GM19239 (cell line): Measurements from ENCODE around the gene HIVEP2.

ENCODE experiments used
- DNase-seq: peaks from one replicate; pipeline ENCODE4 v3.0.0; 2011; ENCODE audit warnings: low spot score; ENCODE audit not compliant: insufficient read length
- FAIRE-seq: peaks from 2 replicates; lab custom pipeline; 2011; peaks lifted over from hg19 to GRCh38; lab: Jason Lieb, UNC

Gene HIVEP2

DNA sequence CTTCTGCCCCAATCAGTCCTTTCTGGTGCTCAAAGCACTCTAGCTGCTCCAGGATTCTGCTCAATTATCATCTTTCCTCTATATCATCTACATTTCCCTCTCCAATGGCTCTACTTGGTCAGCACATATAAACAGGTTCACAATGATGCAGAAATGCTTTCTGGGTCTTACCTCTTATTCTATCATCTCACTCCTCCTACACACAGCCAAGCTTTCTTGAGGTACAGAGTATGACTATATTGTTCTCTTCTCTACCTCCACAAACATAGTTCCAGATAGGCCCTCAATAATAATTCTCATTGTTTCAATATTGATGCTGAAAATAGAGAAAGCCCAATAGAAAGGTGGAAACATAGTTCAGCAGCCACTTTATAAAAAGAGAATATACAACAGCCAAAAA is 48.2 kb downstream of the HIVEP2 start:
- DNase-seq: no peak
- no peak for FAIRE-seq

DNA sequence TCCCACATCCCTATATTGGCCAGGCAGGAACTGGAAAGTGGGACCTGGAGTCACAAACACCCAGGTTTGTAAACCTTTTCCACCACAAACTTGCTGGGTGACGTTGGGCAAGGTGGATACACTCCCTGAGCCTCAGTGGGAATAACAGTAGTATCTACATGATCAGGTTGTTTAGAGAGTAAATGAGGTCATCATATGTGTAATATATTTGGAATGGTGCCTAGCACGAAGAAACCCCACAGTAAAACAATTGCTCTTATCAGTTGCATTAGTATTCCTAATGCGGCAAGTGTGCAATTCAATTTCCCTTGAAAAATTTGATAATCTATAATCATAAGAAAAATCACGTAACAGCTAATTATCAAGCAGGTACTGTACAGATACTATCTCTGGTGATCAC is 51.9 kb downstream of the HIVEP2 start:
- DNase-seq (no peak), FAIRE-seq (no peak)

DNA sequence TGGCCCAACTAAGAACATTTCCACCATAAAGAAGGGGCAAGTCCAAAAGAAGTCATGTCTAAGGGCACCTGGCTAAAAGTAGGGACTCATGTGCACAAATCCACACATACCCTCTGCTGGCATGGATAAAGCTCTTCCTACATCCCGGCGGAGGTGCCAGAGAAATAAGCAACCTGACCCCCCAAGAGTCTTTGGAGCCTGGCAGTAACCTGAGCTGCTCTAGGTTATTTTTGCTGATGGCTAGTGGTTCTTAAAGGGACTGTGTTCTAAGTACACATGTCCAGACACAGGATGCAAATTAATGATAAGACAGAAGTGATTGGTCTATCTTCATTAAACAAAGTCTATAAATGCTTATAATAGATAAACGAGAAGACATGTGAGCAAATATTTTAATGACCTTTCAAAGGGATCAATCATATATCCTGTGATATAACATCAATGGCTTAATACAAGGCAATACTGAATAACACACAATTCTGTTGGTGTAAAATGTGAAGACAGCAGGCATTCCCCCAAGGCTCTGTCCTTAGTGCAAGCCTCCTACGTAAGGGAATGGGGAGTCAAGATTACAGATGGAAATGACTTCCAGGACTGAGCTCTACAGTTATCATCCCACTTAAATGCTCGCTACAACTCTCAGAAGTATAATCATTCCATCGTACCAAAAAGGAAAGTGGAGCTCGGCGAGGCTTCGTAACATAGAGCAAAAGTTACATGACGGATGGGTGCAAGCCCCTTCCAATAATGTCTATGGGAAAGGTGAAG is 52.5 kb downstream of the HIVEP2 start:
- DNase-seq (no peak), FAIRE-seq (peak; percentile 51)

DNA sequence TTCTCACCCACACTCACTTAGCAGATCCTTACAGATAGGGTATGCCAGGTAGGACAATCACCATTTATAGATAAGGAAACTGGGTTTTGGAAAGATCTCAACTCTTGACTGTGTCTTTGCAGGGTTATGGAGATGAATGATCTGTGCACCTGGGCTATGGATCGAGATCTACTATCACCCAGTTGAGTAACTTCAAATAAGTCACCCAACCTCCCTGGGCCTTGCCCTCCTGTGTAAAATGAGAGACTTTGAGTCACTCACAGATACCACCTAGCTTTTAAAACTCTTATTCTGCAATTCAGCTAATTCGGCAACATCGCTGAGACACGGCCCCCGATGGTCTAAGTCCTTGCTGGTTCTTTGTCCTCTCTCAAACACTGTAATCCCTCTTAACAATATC is 53.5 kb downstream of the HIVEP2 start:
- FAIRE-seq (no peak), DNase-seq (no peak)

DNA sequence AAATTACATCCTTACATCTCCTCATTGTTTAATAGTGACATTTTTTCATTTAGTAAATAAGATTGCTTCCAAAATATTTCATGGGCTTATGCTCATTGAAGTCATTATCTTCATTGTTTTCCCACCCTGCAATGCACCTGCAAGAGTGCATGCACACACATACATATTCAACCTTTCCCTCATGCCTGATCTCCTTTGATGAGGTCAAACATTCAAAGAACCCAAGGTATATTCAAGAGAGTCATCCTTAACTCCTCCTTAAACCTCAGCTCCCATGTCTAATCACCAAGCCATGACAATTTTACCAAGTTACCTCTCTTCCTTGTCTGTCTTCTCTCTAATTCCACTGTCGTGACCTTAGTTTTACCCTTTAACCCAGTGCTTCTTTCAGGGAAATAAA is 56.5 kb downstream of the HIVEP2 start:
- FAIRE-seq (no peak), DNase-seq (no peak)

DNA sequence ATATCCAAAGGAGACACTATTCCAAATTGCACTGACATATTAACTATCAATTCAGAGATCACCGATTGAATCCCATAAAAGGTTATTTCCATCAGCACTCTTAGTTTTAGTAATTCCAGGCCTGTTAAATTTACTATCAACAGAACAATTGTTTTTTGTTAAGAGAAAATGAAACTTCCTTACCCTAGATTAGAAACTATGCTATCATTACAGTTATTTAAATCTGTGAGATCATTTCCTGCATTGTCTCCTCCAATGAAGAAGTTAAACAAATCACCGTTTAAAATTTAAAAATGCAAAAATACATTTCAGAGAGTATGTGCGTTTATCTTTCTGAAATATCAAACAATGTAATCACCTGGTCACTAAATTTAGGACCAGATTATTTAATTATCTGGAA is 57.5 kb downstream of the HIVEP2 start:
- no peak for DNase-seq
- peak; percentile 59 for FAIRE-seq

DNA sequence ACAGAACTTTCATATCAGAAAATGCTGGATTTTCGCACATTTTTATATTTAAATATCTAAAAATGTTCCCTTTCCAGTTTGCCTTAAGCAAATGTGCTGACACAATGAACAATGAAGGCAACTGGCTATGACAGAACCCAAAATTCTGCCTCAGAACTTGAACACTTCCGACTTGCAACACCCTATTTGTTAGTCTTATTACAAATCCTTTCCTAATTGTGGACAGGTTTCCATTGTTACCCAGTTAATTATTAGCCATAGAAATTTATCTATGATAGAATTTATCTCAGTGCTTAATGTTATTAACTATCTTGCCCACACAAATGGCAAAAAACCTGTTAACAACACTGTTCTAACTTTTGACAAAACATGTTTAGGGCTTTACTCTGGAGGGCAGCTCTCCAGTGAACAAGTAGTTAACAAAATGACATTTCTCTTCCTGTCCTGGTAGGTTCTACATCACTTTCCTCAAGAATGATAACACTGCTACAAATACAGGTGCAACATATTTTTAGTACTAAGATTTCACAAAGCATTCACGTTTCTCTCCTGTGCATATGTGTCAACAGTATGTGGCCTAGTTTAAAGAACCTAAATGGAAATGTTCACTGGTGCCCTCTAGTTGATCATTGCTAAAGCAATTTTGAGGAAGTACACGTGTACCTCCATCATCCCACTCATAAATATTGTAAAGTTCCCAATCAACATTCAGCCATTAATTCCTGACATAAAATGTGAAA is 58.4 kb downstream of the HIVEP2 start:
- DNase-seq: no peak
- FAIRE-seq: peak; percentile 99

DNA sequence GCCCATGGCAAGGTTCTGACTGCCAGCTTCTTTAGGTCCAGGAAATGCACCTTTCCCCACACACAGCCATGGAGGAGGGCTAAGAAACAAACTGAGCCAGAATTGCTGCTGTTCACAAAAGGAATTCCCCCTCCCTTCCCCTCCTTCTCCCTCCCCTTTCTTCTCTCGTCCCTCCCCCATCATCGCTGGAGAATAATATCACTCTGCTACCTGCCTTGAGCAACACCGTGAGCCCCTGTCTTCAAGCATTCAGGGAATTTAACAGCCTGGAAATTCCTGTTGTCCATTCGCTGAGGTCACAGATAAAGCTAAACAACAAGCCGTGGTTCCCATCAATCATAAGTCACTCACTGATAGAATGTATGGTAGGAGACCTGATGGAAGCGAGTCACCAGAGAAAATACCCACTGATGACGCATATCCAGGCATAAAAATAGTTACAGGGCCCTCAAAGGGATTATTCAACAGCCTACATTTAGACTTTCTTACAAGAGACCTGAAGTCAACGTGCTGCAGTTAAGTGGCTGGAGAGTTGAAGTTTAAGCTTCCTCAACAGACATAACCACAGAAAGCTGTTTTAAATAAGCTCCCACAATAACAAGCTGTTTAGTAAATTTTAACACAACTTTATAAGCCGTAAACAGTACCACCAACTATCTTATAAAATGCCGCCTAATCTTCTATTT is 59.7 kb downstream of the HIVEP2 start:
- no peak for DNase-seq
- peak; percentile 97 for FAIRE-seq

DNA sequence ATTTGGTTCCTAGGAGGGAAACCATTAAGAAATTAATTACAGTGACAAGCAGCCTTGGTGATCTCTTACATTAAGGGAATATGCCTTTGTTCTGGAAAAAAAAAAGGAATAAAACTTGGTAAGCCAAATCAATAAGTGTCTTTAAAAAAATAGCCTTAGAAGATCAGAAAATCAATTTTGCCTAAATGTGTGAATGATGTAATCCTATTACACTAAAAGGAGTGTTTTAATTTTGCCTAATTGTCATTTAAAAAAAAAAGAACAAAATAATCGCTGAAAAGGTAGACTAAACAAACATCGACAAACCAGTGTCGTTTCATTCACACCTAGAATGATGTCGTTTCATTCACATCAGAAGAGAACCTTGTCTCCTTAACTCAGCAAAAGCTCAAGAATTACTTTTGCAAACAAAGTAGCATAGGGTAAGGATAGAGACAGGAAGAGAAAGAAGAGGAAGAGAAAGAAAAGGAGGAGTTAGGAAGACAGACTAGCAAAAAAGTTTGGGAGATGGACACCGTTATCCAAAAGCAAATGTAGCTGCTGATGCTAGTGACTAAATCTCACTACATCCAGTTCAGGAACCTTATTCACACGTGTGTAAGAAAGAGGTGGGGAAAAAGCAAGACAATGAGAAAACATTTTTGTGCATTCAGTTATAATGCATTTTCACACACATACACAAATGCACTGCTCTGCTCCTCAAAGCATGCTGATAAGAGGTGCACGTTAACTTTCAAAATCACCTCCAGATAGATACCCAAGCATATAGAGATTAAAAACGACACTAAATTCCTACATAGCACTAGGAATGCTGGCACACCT is 60.6 kb downstream of the HIVEP2 start:
- DNase-seq (no peak), FAIRE-seq (peak; percentile 52)

DNA sequence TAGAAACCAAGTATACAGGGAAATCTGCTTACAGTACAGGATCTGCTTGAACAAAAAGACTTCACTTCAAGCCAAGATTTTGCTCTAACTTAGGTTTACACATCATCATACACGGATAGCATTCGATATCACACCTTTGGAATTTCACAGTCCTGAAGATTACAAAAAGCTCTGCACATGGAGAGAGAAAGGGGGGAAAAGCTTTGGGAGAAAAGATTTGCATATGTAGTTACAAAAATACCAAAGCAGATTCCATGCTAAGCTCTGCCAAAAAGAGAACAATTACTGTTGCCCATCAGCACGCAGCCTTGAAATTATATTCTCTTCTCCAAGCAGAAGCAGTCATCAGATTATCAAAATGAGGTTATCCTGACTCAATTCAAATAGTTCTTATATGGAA is 62.0 kb downstream of the HIVEP2 start:
- FAIRE-seq (no peak), DNase-seq (no peak)

DNA sequence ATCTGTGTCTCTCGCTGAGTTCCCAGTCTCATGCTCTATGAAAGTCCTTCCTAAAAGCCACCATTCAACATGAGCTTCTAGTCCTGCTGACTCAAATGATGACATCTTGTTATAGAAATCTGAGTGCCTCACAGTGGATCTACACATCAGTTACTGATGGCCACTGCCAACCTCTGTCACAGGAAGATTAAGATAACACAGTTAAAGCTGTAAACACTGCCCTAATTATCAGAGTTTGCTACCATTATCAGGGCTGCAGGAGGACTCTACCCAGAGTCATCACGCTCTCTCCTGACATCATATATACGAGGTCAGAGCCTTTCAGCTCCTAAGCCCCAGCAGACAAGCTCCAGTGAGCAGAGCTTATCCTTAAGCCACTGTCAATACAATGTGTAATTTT is 63.2 kb downstream of the HIVEP2 start:
- DNase-seq (no peak), FAIRE-seq (peak; percentile 90)

DNA sequence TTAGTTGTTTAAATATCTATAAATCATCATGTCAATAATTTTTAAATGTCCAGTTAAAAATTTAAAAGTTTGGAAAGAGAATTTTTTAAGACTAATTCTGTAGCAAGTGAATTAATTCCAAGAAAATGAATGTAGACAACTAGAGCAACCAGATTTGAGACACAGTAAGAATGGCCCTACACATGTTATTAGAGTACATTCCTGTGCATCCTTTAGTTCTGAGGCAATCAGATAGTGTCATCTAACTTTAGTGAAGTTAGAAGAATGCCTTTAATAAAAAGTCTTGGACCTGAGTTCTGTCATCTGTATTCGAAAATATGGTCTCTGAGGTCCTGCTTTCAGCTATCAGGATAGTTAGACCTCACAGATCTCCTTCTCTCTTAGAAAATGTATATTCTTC is 63.7 kb downstream of the HIVEP2 start:
- DNase-seq: no peak
- FAIRE-seq: no peak

DNA sequence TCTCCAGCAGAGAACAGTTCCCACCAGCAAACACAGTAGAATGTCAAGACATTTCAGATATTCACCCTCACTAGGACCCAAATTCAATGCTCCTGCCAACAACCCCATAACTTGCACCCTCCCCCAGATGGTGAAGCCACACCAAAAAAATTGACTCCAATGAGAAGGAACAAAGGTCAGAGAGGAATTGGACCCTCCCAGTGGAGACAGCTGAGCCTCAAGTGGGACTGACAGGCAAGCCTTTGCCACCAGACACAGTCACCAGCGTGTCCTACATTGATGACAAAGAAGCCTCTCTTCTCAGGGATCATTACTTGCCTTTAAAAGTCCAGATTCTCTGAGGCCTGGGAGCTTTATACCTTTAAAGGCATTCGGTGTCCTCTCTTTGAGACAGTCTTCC is 64.8 kb downstream of the HIVEP2 start:
- no peak for DNase-seq
- FAIRE-seq: no peak

DNA sequence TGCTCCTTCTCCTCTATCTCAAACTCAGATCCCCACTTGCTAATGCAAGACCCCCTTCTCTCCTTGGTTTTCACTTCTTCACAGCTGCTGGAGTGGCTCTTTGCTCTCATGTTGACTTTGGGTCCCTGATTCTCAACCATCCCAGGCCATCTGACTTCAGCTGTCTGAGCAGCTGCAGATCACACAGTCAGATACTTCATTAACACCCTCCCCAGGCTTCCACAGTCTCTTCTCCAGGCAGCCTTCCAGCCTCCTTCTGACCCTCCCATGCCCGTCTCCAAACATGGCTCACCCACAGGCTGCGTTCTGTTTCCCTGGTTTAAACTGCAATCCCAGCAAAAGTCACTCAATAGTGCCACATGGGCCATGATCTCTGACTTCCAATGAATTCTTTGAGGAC is 65.4 kb downstream of the HIVEP2 start:
- DNase-seq (no peak), FAIRE-seq (no peak)

DNA sequence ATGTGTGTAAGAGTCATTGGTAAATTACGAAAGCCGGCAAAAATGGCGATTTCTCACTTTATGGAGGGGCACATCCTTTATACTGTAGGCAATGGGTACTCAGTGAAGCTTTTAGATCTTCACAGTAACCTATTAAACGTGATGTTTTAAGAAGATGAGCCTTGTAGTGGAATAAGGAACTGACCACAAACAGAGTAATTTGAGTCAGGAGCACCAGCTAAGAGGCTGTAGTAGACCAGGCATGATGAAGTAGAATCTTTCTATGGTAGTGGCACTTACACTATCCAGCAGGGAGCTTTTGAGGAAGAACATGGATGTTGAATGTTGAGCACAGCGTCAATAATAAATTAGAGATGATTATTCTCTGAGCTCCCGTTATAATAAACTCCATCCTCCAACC is 65.9 kb downstream of the HIVEP2 start:
- FAIRE-seq: peak; percentile 49
- no peak for DNase-seq

DNA sequence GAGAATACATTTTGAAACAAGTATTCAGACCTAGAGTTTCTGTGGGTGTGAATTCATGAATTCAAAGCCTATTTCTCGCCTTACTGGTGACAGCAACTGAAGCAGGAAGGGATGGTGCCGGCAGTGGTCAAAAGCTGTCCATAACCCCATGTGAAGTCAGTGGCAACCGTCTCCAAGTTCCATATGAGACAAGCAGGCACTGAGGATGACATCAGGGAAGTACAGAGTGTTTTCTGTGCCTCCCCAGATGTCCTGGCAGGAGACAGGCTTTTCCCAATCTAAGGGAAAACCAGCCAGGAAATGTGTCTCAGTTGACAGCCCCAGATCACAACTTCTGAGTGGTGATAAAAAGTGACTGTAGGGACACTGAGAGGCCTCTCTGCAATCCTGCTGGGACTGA is 66.6 kb downstream of the HIVEP2 start:
- DNase-seq (no peak), FAIRE-seq (peak; percentile 85)

DNA sequence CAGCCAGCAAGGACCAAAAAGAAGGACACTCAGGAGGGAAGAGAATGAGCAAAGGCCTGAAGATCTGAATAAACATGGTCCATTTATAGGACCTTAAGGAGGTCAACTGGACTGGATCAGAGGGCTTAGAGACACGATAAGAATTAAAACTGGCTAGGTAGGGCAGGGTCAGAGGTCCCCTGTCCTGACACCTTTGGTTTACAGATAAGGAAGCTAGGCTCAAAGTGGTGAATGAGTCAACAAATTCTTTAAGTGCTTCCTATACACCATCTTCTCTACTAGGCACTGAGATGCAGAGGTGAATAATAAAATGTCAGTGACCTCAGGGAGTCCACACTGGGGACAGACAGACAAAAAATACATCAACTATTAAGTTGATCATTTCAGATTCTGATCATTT is 70.3 kb downstream of the HIVEP2 start:
- DNase-seq (no peak), FAIRE-seq (peak; percentile 11)

DNA sequence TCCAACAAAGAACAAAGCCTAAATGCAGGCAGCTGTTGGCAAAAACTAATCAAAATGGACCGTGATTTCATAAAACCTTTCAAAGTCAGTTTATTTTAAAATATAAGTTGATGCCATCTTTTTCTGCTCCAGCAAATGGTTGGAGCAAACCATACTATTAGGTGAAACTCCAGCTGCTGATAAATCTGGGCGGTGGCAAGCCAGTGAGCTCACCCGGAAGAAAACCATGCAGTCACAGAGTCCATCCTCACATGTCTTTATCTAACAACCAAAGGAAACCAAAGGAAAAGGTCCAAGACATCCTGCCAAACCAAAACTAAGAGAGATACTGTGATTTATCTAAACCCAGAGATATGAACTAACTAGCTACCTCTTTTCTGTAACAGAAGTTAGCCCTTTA is 72.6 kb downstream of the HIVEP2 start:
- no peak for DNase-seq
- peak; percentile 71 for FAIRE-seq

DNA sequence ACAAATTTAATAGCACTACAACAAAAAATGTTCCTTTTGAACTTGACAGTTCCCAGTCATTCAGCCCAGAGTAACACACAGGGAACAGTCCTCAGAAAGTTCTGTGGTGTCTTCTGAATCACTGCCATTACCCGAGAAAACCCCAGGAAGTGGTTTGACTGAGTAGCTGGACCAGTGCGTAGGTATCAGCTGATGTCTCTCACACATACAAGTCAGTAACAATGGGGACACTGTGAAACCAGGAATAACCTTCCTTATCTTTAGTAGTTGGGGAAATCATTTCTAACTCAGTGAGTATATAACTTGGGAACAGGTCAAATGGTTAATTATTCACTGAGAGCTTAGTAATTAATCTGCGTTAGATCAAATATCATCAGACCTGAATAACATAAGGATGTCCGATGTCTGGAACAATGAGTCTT is 73.1 kb downstream of the HIVEP2 start:
- FAIRE-seq (peak; percentile 94), DNase-seq (no peak)

DNA sequence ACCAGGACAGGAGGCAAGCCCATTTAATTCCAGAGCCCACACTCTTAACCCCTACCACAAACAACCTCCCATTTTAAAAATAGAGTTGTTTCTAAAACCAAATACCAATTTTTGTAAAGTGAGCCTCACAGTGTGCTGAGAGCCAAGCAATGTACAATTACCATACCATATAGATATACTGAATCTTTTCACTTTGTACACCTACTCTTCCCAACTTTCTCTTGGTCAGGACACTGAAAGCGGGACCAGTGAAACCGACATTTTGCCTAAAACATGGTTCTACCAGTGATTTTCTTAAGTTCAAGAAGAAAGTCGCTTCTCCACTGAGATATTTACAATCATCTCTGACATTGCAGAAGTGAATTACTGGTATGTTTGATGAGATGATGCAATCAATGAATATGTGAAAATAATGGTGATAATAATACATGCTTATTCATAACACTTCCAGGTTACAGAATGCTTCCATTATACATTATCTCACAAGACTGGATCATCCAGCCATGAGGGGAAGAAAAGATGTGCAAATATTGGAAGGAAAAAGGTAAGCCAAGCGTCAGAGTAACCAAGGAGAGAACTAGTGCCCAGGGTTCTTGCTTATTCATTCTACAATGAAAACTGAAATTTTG is 74.1 kb downstream of the HIVEP2 start:
- FAIRE-seq (no peak), DNase-seq (no peak)
